KG1 (cell line): ENCODE data around the gene CAMSAP1.

ENCODE experiments used
- DNase-seq: peaks from one replicate; lab custom pipeline; 2025; lab: John Stamatoyannopoulos, UW

CAMSAP1 gene

GRCh38 chr9:135939351-135940265, 32.3 kb upstream of the CAMSAP1 start:
- DNase-seq, result no peak

GRCh38 chr9:135937521-135938489, 30.5 kb upstream of the CAMSAP1 start:
- no peak for DNase-seq

DNA sequence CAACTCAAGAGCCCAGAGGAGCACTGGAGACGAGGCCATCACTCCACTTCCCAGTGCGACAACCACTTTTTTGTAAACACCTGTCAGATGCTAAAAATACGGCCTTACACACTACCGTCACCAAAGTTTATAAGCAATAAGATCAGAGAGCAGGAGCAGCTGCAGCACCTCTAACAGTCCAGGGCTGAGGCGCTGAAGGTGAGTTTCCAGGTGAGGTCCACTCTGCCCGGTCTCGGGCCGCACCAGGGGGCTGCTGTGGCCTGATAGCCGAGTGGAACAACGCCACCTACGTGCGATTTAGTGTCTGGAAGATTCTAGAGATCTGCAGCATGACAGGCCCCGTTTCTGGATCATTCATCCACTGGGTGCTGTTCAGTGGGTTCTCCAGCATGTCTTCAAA, 25.8 kb upstream of the CAMSAP1 start:
- no peak for DNase-seq

- no peak for DNase-seq
Observed at GRCh38 chr9:135932656-135933055, 25.3 kb upstream of the CAMSAP1 start.

DNA sequence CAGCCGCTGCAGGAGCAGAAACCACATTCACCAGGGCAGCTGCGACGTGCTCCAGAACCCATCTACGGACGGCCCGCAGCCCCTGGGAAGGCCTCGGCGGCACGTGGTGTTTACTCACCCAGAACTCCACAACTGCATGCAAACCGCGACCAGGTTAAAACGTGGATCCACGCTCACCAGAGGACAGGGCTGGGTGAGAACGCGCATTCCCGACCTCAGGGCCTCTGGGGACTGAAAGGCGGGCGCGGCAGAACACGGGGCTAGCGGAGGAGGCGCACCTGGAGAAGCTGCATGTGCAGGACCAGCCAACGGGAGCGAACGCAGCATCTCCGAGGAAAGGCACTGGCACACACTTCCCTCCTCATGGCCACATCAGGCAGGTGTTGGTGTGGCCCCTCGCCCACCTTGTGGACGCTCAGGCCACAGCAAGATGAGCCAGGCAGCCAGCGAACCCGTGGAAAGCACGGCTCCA, 24.0 kb upstream of the CAMSAP1 start:
- DNase-seq, result no peak

DNA sequence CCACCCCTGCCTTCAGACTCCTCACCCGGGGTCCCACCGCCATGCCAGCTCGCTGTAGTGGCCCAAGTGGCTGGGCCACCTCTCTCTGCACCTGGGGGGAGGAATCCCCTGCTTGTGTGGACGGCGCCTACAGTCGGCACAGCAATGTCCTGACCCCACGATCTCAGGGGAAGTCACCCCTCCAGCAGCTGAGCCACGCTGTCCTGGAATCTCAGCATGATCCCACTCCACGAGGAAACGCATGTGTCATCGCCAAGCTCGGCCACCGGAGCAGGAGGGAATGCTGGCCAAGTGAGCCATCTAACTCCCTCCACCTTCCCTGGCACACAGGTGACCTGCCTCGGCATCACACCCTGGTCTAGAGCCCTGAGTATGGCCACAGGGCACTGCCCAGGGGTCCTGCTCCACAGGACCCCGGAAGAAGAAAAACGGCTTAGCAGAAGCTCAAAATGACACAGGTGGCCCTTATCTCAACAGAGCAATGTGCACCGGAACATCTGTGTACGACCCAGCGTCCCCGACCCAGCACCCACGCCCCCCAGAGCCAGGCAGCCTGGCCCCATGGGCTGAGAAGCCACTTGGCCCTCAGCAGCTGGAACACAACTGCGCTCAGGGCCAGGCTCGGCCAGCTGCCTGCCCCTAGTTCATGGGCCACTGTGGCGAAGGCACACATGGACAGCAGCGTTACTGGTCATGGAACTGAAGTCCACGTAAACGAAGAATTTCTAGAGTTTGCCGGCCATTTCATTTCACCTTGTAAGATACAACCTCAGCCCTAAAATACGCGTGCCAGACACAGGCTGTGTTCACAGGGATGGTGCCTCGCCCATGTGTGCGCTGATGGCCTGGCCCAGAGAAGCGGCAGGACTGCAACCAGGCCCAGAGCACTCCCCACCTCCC, 23.4 kb upstream of the CAMSAP1 start:
- DNase-seq, result no peak

DNA sequence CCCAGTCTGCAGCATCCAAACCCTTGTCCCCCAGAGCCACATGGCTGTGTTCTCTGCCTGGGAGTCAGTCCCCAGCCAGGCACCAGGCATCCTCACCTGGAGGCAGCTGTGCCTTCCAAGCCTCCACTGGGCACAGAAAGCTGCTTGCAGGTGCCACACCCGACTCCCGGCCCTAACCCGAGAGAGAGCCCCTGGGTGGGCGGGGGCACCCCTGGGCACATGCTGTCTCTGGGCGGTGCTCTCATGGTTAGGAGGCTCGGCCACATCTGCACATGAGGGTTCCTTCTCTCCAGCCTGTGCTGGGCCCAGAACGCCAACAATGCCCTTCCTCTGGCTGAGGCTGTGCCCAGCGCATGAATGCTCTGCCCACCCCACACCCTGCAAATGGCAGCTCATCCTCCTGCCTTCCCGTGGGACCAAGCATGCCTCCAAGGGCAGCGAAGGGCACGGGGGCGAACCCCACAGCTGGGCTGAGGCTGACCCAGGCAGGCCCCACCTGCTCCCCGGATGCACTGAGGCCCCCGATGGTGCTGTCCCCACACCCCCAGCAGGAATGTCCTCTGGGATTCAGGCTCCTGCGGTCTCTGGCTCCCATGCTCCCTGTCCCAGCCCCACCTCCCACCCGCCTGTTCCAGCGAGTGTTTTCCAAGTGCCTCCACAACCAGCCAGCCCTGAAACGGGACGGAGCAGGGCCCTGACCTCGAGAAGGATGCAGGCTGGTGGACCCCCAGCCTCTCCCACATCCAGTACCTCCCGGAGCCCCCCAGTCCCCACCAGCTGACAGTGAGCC, 22.5 kb upstream of the CAMSAP1 start:
- DNase-seq, result no peak

DNA sequence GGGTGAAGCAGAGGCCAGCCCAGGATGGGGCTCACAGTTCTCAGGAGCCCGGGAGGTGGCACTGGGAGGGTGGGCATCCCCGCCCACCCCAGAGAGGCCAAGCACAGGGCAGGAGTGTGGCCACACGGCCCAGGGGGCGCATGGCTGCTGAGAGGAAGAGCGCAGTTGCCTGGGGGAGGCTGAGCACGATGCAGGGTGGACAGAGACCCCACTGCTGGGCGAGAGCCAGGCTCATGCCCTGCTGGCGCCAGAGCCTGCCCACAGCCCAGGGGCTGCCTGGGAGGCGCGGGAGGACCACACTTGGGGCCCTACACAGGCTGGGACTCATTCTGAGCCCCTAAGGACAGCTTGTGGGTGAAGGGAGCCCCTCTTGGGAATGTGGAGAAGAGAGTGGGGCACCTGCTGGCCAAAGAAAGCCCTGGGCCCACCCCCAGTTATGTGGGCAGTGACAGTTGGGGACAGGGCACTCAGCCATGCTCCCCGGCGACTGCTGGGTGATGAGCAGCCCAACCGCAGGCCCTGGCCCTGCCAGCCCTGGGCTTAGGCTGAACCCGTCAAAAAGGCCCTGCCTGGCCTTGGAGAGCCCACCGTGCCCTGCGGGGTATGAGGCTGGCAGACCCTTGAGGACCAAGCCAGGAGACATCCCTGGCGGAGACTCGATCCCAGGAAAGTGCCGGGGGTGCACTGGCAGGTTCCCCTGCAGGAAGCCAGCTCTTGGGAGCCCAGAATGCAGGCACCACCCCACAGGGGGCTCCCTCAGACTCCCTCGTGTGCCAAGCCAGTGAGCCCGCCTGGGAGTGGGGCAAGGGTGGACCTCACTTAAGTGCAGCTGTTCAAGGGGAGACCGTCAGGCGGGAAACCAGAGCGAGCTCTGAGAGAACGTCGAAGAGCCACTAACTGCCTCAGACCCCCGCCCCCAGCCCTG, 21.6 kb upstream of the CAMSAP1 start:
- DNase-seq, result no peak

DNA sequence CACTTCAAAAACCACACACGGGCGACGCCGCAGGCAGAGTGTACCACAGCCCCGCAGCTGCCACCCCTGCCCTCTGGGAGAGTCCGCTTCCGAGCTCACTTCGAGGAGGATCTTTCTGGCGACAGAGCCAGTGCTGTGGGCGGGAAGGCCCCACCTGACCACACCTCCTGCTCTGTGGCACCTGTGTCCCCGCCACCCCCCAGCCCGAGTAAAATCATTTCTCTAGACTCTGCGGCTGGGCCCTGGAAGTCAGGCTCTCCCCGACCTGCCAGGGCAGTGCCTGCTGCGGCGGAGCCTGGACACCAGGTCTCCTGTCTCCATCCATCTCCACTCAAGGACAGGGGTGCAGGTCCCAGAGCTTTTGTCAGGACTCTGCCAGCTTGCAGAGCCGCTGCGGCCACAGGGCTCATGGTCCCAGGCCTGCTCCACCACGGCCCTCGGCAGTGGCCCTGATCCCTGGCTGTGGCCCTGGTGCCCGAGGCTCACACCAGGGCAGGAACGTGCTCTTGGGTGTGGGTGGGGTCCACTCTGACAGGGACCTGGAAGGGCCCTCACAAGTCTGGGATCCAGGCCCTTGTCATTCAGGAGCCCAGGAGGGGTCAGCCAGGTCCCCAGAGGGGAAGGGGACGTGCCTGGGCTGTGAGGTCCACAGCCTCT, 20.9 kb upstream of the CAMSAP1 start:
- DNase-seq, result no peak

DNA sequence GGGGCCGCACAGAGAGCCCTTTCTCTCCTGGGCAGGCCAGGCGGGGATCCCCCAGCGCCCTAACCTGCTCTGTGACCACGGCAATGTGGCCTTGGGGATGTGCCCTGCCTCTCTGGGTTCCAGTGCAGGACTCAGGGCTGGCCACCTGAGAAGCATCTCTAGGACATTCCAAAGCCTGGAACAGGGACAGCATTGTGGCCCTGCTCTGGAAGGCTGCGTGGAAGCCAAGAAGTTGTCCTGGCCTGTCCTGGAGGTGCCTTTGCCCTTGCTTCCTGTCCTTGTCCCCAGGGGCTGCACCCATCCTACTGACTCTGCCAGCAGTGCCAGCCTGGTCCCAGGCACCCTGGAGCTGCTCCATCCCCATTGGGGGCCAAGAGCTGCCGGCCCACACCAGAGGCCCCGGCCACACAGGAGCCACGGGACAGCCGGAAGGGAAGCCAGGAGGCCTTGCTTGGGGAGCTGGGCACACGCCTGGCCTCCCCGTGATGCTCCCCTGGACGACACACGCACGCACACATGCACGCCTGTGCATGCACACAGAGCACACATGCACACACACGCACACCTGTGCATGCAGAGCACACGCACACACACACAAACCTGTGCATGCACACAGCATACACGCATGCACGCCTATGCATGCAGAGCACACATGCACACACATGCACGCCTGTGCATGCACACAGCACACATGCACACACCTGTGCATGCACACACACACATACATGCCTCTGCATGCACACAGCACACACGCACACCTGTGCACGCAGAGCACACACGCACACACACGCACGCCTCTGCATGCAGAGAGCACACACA, 20.1 kb upstream of the CAMSAP1 start:
- no peak for DNase-seq

- peak; percentile 22 for DNase-seq
Observed at GRCh38 chr9:135926402-135927194, 19.3 kb upstream of the CAMSAP1 start.

GRCh38 chr9:135925496-135926133, 18.3 kb upstream of the CAMSAP1 start:
- DNase-seq, result no peak

DNA sequence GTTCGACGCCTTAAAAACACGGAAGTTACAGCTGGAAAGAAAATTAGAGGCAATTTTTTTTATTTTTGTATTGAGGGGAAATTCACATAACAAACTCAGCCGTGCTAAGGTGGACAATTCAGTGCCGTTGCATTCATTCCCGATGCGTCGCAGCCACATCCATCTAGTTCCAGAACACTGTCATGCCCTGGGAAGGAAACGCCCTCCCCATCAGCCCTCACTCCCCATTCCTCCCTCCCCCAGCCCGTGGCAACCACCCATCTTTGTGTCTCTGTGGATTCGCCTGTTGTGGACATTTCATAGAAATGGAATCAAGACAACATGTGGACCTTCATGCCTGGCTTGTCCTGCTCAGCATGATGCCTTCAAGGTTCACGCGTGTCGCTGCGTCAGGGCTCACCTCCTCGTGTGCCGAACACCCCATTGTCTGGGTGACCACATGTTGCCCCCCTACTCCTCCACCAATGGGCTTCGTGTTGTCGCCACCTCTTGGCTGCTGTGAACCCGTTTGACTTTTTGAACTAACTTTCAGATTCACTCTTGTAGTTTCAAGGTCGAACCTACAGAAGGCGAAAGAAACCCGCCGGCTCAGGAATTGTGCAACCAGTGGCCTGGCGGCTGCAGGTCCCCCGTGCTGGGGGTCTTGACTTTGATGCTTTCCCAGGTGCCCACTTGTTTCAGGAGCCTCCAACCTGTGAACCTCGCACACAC, 17.4 kb upstream of the CAMSAP1 start:
- DNase-seq, result no peak

DNA sequence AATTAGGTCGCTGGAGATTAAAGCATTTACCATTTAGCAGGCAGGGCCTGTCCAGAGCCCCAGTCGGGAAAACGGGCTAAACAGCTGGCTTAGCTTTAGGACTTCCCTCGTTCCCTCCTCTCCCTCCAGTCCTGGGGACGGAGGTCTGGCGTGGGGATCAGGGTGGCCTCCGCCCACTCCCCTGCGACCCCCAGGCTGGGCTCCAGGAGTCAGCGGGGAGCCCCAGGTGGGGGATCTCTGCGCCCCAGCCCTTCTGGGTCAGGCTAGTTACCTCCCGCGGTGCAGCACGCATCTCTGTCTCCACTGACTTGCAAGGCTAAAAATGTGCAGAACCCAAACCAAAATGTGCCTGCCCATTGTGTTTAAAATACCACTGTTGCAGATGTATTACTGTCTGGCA, 16.2 kb upstream of the CAMSAP1 start:
- DNase-seq, result no peak

DNA sequence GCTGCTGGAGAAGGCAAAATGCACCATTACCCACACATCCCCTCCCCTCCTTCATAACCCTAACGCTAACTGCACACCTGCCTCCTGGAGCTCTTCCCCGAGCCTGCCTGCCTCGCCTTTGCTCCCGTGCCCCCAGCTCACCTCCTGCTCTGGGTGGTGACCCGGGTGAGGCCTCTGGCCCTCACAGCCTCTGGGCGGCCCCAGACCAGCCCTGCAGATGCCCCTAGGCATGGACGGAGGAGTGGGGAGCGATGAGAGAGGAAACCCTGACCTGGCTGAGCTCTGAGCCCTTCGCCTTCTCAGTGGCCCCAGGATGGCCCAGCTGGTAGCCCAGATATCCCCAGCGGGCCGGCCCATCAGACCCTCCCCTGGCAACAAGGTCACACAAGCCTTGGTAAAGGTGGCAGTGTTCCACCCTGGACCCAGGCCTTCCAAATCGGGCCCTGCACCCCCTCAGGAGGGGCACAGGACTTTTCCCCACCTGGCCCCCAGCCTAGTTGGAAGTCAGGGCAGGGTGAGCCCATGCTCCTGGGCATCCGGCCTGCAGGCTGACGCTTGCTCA, 14.5 kb upstream of the CAMSAP1 start:
- no peak for DNase-seq
